HepG2 (cell line): ENCODE data around the gene ZNF316. TPM values are rescaled to one million over a fixed set of nuclear protein-coding genes. Genes with fewer than 3 reads are reported as not detected.

Experiments
- GABPB1 ChIP-seq: IDR thresholded peaks from 2 replicates; pipeline ENCODE4 v1.6.1; 2016; ENCODE audit warnings: mild to moderate bottlenecking, missing genetic modification reagents, moderate library complexity, missing compliant biosample characterization
- GATAD1 ChIP-seq: IDR thresholded peaks from 2 replicates; pipeline ENCODE4 v1.6.1; 2016; ENCODE audit warnings: missing genetic modification reagents, missing compliant biosample characterization
- HNF4A ChIP-seq: sonication (generic); formaldehyde crosslinking; IDR thresholded peaks from 2 replicates; pipeline ENCODE4 v1.4.0; 2020; ENCODE audit warnings: missing genetic modification reagents
- HOXA3 ChIP-seq: sonication (generic); formaldehyde crosslinking; IDR thresholded peaks from 2 replicates; pipeline ENCODE4 v1.5.0; 2020; ENCODE audit warnings: missing genetic modification reagents
- MED13 ChIP-seq: sonication (generic); formaldehyde crosslinking; IDR thresholded peaks from 2 replicates; pipeline ENCODE4 v1.5.0; 2020; ENCODE audit warnings: missing genetic modification reagents
- TARDBP ChIP-seq: sonication (generic); formaldehyde crosslinking; IDR thresholded peaks from 2 replicates; pipeline ENCODE4 v1.8.0; 2022; ENCODE audit warnings: mild to moderate bottlenecking, missing genetic modification reagents
- TBX3 ChIP-seq: fragments of 450-650 bp; IDR thresholded peaks from 2 replicates; pipeline ENCODE4 v1.6.1; 2017; ENCODE audit warnings: antibody characterized with exemption, mild to moderate bottlenecking, inconsistent platforms, borderline replicate concordance
- ZKSCAN5 ChIP-seq: sonication (generic); formaldehyde crosslinking; IDR thresholded peaks from 2 replicates; pipeline ENCODE4 v1.5.1; 2020; ENCODE audit warnings: mild to moderate bottlenecking, missing genetic modification reagents
- ZNF124 ChIP-seq: sonication (generic); formaldehyde crosslinking; IDR thresholded peaks from 2 replicates; pipeline ENCODE4 v1.4.0; 2020; ENCODE audit warnings: missing genetic modification reagents
- ZNF614 ChIP-seq: IDR thresholded peaks from 2 replicates; pipeline ENCODE4 v1.6.1; 2018; ENCODE audit warnings: missing biosample characterization, missing genetic modification reagents, inconsistent platforms, borderline replicate concordance
- ZNF773 ChIP-seq: sonication (generic); formaldehyde crosslinking; IDR thresholded peaks from 2 replicates; pipeline ENCODE4 v1.4.0; 2020; ENCODE audit warnings: missing genetic modification reagents, borderline replicate concordance
- polyA plus RNA-seq, 8 experiments: library from polyadenylated mRNA; depleted of rRNA in 3 of 8; stranded (reverse) in 7 of 8; unstranded in 1 of 8; fragments of >200 nt; fragmentation: Illumina TruSeq in 4 of 8; extraction: Trizol in 4 of 8; gene quantifications; 2 replicates each; pipeline versions ENCODE4 v1.2.1 to v1.2.3, GENCODE V29; 2011 to 2016; ENCODE audit warnings: low read depth in 4 of 8, missing spikeins in 1 of 8, mixed read lengths in 1 of 8; ENCODE audit not compliant: insufficient read depth in 1 of 8
- total RNA-seq, 5 experiments: library from RNA; depleted of rRNA; stranded (reverse); fragments of >200 nt; fragmentation: Illumina TruSeq; extraction: Trizol; gene quantifications; 2 replicates each; pipeline ENCODE4 v1.2.3, GENCODE V29; 2016; ENCODE audit warnings: low read depth in 1 of 5
- TF ChIP-seq, protein P1 (sequence below): fragments of 450-650 bp; IDR thresholded peaks from 2 replicates; pipeline ENCODE4 v1.6.1; 2017; ENCODE audit warnings: mild to moderate bottlenecking
- TF ChIP-seq, protein P2 (sequence below): sonication (generic); formaldehyde crosslinking; IDR thresholded peaks from 2 replicates; pipeline ENCODE4 v1.5.0; 2020; ENCODE audit warnings: mild to moderate bottlenecking, missing genetic modification reagents, borderline replicate concordance
- TF ChIP-seq, protein P3 (sequence below): IDR thresholded peaks from 2 replicates; pipeline ENCODE4 v1.4.0; 2020; ENCODE audit warnings: mild to moderate bottlenecking, missing genetic modification reagents

Gene ZNF316
- total and polyA plus RNA-seq, 2 of the 13 experiments (the other 11 are each of a cell fraction or from before 2014, with no cell fraction given) = 4.3 to 9.9 TPM

DNA sequence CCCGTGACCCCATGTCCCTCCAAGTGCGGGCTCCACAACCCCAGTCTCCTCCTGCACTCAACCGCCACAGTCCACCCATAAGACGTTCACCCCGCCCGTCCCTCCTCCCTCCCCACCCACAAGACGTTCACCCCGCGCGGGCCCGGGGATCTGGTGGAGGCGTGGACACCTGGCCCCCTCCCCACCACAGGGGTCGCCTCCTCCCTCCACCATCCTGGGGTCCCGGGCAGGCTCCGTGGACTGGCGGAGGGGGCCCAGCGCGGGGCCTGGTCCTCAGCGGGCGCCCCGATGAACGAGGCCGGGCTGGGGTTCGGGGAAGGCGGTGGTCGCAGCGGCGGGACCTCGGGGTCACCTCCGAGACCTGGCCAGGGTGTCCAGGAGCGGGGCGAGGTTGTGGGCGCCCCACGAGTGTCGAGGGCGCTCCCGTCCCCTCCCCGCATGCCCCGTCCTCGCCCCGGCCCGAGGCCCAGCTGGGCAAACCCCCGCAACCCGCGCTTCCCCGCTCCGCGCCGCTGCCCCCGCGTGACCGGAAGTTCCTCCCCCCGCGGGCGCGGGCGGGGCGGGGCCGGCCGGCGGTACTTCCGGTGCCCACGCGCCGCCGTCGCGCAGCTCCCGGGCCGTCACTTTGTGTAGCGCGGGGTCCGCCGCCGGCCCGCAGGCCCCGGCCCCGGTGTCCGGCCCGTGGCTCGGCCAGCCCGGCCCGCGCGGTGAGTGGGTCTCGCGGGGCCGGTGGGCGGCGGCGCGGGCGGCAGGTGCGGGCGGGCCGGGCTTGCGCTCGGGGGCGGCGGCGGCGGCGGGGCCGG, at the start of gene ZNF316 (continued):
- no peak for TF ChIP-seq TBX3
- TF ChIP-seq HOXA3 (CRISPR knock-in tag) = peak; percentile 69
- no peak for TF ChIP-seq ZNF614 (CRISPR knock-in tag)
- TF ChIP-seq MED13 (CRISPR knock-in tag) = no peak
- TF ChIP-seq HNF4A (CRISPR knock-in tag) = no peak
- no peak for TF ChIP-seq ZNF773
- no peak for TF ChIP-seq ZNF124 (CRISPR knock-in tag)
- TF ChIP-seq, protein P1, sequence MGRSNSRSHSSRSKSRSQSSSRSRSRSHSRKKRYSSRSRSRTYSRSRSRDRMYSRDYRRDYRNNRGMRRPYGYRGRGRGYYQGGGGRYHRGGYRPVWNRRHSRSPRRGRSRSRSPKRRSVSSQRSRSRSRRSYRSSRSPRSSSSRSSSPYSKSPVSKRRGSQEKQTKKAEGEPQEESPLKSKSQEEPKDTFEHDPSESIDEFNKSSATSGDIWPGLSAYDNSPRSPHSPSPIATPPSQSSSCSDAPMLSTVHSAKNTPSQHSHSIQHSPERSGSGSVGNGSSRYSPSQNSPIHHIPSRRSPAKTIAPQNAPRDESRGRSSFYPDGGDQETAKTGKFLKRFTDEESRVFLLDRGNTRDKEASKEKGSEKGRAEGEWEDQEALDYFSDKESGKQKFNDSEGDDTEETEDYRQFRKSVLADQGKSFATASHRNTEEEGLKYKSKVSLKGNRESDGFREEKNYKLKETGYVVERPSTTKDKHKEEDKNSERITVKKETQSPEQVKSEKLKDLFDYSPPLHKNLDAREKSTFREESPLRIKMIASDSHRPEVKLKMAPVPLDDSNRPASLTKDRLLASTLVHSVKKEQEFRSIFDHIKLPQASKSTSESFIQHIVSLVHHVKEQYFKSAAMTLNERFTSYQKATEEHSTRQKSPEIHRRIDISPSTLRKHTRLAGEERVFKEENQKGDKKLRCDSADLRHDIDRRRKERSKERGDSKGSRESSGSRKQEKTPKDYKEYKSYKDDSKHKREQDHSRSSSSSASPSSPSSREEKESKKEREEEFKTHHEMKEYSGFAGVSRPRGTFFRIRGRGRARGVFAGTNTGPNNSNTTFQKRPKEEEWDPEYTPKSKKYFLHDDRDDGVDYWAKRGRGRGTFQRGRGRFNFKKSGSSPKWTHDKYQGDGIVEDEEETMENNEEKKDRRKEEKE = no peak
- TF ChIP-seq, protein P2, sequence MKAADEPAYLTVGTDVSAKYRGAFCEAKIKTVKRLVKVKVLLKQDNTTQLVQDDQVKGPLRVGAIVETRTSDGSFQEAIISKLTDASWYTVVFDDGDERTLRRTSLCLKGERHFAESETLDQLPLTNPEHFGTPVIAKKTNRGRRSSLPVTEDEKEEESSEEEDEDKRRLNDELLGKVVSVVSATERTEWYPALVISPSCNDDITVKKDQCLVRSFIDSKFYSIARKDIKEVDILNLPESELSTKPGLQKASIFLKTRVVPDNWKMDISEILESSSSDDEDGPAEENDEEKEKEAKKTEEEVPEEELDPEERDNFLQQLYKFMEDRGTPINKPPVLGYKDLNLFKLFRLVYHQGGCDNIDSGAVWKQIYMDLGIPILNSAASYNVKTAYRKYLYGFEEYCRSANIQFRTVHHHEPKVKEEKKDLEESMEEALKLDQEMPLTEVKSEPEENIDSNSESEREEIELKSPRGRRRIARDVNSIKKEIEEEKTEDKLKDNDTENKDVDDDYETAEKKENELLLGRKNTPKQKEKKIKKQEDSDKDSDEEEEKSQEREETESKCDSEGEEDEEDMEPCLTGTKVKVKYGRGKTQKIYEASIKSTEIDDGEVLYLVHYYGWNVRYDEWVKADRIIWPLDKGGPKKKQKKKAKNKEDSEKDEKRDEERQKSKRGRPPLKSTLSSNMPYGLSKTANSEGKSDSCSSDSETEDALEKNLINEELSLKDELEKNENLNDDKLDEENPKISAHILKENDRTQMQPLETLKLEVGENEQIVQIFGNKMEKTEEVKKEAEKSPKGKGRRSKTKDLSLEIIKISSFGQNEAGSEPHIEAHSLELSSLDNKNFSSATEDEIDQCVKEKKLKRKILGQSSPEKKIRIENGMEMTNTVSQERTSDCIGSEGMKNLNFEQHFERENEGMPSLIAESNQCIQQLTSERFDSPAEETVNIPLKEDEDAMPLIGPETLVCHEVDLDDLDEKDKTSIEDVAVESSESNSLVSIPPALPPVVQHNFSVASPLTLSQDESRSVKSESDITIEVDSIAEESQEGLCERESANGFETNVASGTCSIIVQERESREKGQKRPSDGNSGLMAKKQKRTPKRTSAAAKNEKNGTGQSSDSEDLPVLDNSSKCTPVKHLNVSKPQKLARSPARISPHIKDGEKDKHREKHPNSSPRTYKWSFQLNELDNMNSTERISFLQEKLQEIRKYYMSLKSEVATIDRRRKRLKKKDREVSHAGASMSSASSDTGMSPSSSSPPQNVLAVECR (CRISPR knock-in tag) = peak; percentile 32
- 0 out of 2 replicates have a peak, but pooled peaks have one; percentile 44 for TF ChIP-seq TARDBP (CRISPR knock-in tag)
- TF ChIP-seq, protein P3, sequence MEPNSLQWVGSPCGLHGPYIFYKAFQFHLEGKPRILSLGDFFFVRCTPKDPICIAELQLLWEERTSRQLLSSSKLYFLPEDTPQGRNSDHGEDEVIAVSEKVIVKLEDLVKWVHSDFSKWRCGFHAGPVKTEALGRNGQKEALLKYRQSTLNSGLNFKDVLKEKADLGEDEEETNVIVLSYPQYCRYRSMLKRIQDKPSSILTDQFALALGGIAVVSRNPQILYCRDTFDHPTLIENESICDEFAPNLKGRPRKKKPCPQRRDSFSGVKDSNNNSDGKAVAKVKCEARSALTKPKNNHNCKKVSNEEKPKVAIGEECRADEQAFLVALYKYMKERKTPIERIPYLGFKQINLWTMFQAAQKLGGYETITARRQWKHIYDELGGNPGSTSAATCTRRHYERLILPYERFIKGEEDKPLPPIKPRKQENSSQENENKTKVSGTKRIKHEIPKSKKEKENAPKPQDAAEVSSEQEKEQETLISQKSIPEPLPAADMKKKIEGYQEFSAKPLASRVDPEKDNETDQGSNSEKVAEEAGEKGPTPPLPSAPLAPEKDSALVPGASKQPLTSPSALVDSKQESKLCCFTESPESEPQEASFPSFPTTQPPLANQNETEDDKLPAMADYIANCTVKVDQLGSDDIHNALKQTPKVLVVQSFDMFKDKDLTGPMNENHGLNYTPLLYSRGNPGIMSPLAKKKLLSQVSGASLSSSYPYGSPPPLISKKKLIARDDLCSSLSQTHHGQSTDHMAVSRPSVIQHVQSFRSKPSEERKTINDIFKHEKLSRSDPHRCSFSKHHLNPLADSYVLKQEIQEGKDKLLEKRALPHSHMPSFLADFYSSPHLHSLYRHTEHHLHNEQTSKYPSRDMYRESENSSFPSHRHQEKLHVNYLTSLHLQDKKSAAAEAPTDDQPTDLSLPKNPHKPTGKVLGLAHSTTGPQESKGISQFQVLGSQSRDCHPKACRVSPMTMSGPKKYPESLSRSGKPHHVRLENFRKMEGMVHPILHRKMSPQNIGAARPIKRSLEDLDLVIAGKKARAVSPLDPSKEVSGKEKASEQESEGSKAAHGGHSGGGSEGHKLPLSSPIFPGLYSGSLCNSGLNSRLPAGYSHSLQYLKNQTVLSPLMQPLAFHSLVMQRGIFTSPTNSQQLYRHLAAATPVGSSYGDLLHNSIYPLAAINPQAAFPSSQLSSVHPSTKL = no peak
- TF ChIP-seq GABPB1 (CRISPR knock-in tag) = peak; percentile 86
- TF ChIP-seq GATAD1 = peak; percentile 21; the same call in 1 of the 2 replicates
- TF ChIP-seq ZKSCAN5 (CRISPR knock-in tag) = no peak
